ENCODE data around the gene FSCN2.

- TF ChIP-seq POLR2AphosphoS5 (IDR thresholded peaks at IDR 0.05; ENCODE audit: insufficient read depth in 1 of 2, low read depth in 1 of 2) (no peak), POLR2A (IDR thresholded peaks at IDR 0.05) (no peak)
Measured at GRCh38 chr17:81558941-81559806, 31.0 kb downstream of the FSCN2 start.
